MM.1S (cell line): Measurements from ENCODE around the gene RNF130.

ENCODE experiments used
- DNase-seq: peaks from one replicate; pipeline ENCODE4 v3.0.0-alpha.2; 2015
- H2AFZ ChIP-seq: fragments of 300-600 bp; sonication (generic); 2 replicates; pipeline ENCODE4 v1.6.0; 2016; ENCODE audit warnings: antibody characterized with exemption, low read length
- H3F3A ChIP-seq: fragments of 300-600 bp; sonication (generic); 2 replicates; pipeline ENCODE4 v1.6.1; 2016; ENCODE audit warnings: mild to moderate bottlenecking, antibody characterized with exemption, low read length, moderate library complexity, mixed read lengths; ENCODE audit not compliant: insufficient read depth
- H3K27ac ChIP-seq: fragments of 300-600 bp; sonication (generic); 2 replicates; pipeline ENCODE4 v1.5.1; 2016; ENCODE audit warnings: mild to moderate bottlenecking, low read length
- H3K27me3 ChIP-seq: fragments of 300-600 bp; sonication (generic); replicated peaks from 2 replicates; pipeline ENCODE4 v1.6.0; 2016; ENCODE audit warnings: low read length; ENCODE audit not compliant: insufficient read depth
- H3K36me3 ChIP-seq: fragments of 300-600 bp; sonication (generic); replicated peaks from 2 replicates; pipeline ENCODE4 v1.6.1; 2016; ENCODE audit warnings: mild to moderate bottlenecking, low read length, mixed read lengths; ENCODE audit not compliant: insufficient read depth
- H3K4me1 ChIP-seq: fragments of 300-600 bp; sonication (generic); 2 replicates; pipeline ENCODE4 v1.6.1; 2016; ENCODE audit warnings: low read length, mixed read lengths
- H3K4me2 ChIP-seq: fragments of 300-600 bp; sonication (generic); 2 replicates; pipeline ENCODE4 v1.6.0; 2016; ENCODE audit warnings: low read depth, low read length
- H3K4me3 ChIP-seq: fragments of 300-600 bp; sonication (generic); 2 replicates; pipeline ENCODE4 v1.5.1; 2016; ENCODE audit warnings: low read length, mixed read lengths
- H3K79me2 ChIP-seq: fragments of 300-600 bp; sonication (generic); 2 replicates; pipeline ENCODE4 v1.6.1; 2016; ENCODE audit warnings: mixed run types, low read length, mixed read lengths
- H3K9ac ChIP-seq: fragments of 300-600 bp; sonication (generic); 2 replicates; pipeline ENCODE4 v1.6.1; 2016; ENCODE audit warnings: low read length, mixed read lengths
- H3K9me2 ChIP-seq: fragments of 300-600 bp; sonication (generic); replicated peaks from 2 replicates; pipeline ENCODE4 v1.6.1; 2016; ENCODE audit warnings: mild to moderate bottlenecking, low read length, mixed read lengths; ENCODE audit not compliant: insufficient read depth
- H3K9me3 ChIP-seq: fragments of 300-600 bp; sonication (generic); replicated peaks from 2 replicates; pipeline ENCODE4 v1.6.1; 2016; ENCODE audit warnings: mild to moderate bottlenecking, low read length, mixed read lengths; ENCODE audit not compliant: insufficient read depth
- H4K20me1 ChIP-seq: fragments of 300-600 bp; sonication (generic); 2 replicates; pipeline ENCODE4 v1.6.1; 2016; ENCODE audit warnings: mild to moderate bottlenecking, low read length, moderate library complexity, mixed read lengths; ENCODE audit not compliant: insufficient read depth
- CTCF ChIP-seq: fragments of 300-600 bp; sonication (generic); IDR thresholded peaks from 2 replicates; pipeline ENCODE4 v1.5.1; 2016; ENCODE audit warnings: antibody characterized with exemption, low read length, mixed read lengths
- EZH2 ChIP-seq: fragments of 300-600 bp; sonication (generic); optimal IDR thresholded peaks from 2 replicates; pipeline ENCODE3; 2017; ENCODE audit warnings: low read depth, mild to moderate bottlenecking, antibody characterized with exemption, low read length, mixed read lengths
- EZH2phosphoT487 ChIP-seq: fragments of 300-600 bp; sonication (generic); IDR thresholded peaks from 2 replicates; pipeline ENCODE4 v1.6.1; 2018; ENCODE audit warnings: antibody characterized with exemption, low read length

The RNF130 gene

GRCh38 chr5:179919487-179920060 is 152.0 kb downstream of the RNF130 start:
- Histone ChIP-seq H3K4me2 (no peak overlapping the region), H3K27ac (no peak overlapping the region)

GRCh38 chr5:179918742-179919486 is 152.6 kb downstream of the RNF130 start:
- H3K79me2 ChIP-seq, result no peaks in the 10 kb centered on the region
- no peaks in the 10 kb centered on the region for H3K27me3 ChIP-seq
- no peaks in the 10 kb centered on the region for H3K4me1 ChIP-seq
- no peaks in the 10 kb centered on the region for H3K9me2 ChIP-seq
- H2AFZ ChIP-seq, result no peak overlapping the region
- no peak for DNase-seq
- no peak overlapping the region for H3K27ac ChIP-seq
- H4K20me1 ChIP-seq, result no peaks in the 10 kb centered on the region
- no peaks in the 10 kb centered on the region for H3K9me3 ChIP-seq
- H3F3A ChIP-seq, result no peaks in the 10 kb centered on the region
- no peak overlapping the region for H3K4me3 ChIP-seq
- H3K9ac ChIP-seq, result no peak overlapping the region
- H3K4me2 ChIP-seq, result no peak overlapping the region
- H3K36me3 ChIP-seq, result no peaks in the 10 kb centered on the region
- TF ChIP-seq EZH2 (no peak), EZH2phosphoT487 (no peak), CTCF (no peak)

More at GRCh38 chr5:179919487-179920060, 152.0 kb downstream of the RNF130 start:
- no peak overlapping the region for H3K4me3 ChIP-seq
- H3K4me1 ChIP-seq, result no peaks in the 10 kb centered on the region
- no peak overlapping the region for H2AFZ ChIP-seq
- H3K9me3 ChIP-seq, result no peaks in the 10 kb centered on the region
- DNase-seq, result no peak
- H3K79me2 ChIP-seq, result no peaks in the 10 kb centered on the region
- TF ChIP-seq CTCF, result no peak
- no peak for TF ChIP-seq EZH2phosphoT487
- TF ChIP-seq EZH2, result no peak
- no peaks in the 10 kb centered on the region for H3K27me3 ChIP-seq
- no peaks in the 10 kb centered on the region for H3F3A ChIP-seq
- H3K9me2 ChIP-seq, result no peaks in the 10 kb centered on the region
- no peaks in the 10 kb centered on the region for H4K20me1 ChIP-seq
- no peak overlapping the region for H3K9ac ChIP-seq
- no peaks in the 10 kb centered on the region for H3K36me3 ChIP-seq

- no peaks in the 10 kb centered on the region for H3F3A ChIP-seq
- no peak for TF ChIP-seq EZH2
- TF ChIP-seq EZH2phosphoT487, result no peak
- no peak for TF ChIP-seq CTCF
- DNase-seq, result no peak
- no peaks in the 10 kb centered on the region for H3K36me3 ChIP-seq
- H3K9ac ChIP-seq, result no peak overlapping the region
- no peak overlapping the region for H3K27ac ChIP-seq
- H3K9me2 ChIP-seq, result no peaks in the 10 kb centered on the region
- H2AFZ ChIP-seq, result no peak overlapping the region
- H4K20me1 ChIP-seq, result no peaks in the 10 kb centered on the region
- H3K9me3 ChIP-seq, result no peaks in the 10 kb centered on the region
- no peaks in the 10 kb centered on the region for H3K4me1 ChIP-seq
- H3K4me2 ChIP-seq, result no peak overlapping the region
- no peaks in the 10 kb centered on the region for H3K27me3 ChIP-seq
- H3K4me3 ChIP-seq, result no peak overlapping the region
- H3K79me2 ChIP-seq, result no peaks in the 10 kb centered on the region
Measured at GRCh38 chr5:179916523-179916922, 155.0 kb downstream of the RNF130 start.
